HepG2 (cell line): ENCODE data around the gene FMO3. TPM values are rescaled to one million over a fixed set of nuclear protein-coding genes. Genes with fewer than 3 reads are reported as not detected.

Experiments
- ATAC-seq: fragments of 200-7000 bp; cut with Tn5 transposase; 3 replicates; pipeline ENCODE4 v1.9.1; 2020; ENCODE audit warnings: mild to moderate bottlenecking, moderate library complexity
- BruUV-seq: library from RNA; stranded (reverse); fragments of 400-500 nt; replicated peaks from 2 replicates; lab custom pipeline; 2021; lab: Mats Ljungman, UMichigan
- CTCF ChIA-PET: fragments of 300-600 bp; formaldehyde crosslinking; extraction: SDS; loops from one replicate; lab custom pipeline; 2021; ENCODE audit warnings: low total read pairs, inconsistent platforms, low intra/inter-chr PET ratio; lab: Yijun Ruan, JAX
- POLR2A ChIA-PET: fragments of 350-600 bp; sonication (Branson Sonifier 250); formaldehyde crosslinking; loops from one replicate; lab custom pipeline; 2020; ENCODE audit warnings: antibody characterized with exemption, inconsistent platforms; lab: Yijun Ruan, JAX
- DNase-seq: peaks from one replicate; pipeline ENCODE4 v3.0.0-alpha.2; 2015; ENCODE audit warnings: low spot score
- FAIRE-seq: peaks from 3 replicates; lab custom pipeline; 2011; peaks lifted over from hg19 to GRCh38; lab: Jason Lieb, UNC
- H2AFZ ChIP-seq: one replicate; pipeline ENCODE4 v1.6.1; 2011; ENCODE audit warnings: low read length, inconsistent platforms
- H3K27ac ChIP-seq: fragments of 300-600 bp; 3 replicates; pipeline ENCODE4 v1.8.0; 2011; ENCODE audit warnings: mixed run types, mild to moderate bottlenecking, mixed read lengths, low read length, inconsistent platforms; ENCODE audit not compliant: insufficient read depth; ENCODE audit errors: extremely low read length
- H3K27me3 ChIP-seq, 2 experiments: fragments of 200-600 bp in 1 of 2; 2 replicates in 1 of 2; 3 replicates in 1 of 2; pipeline versions ENCODE4 v1.6.0 to v1.8.0; 2011; ENCODE audit warnings: low read length in 2 of 2, mild to moderate bottlenecking in 2 of 2, moderate library complexity in 2 of 2, inconsistent platforms in 1 of 2; ENCODE audit not compliant: insufficient read depth in 2 of 2, control insufficient read depth in 1 of 2
- H3K36me3 ChIP-seq, 2 experiments: fragments of 200-600 bp in 1 of 2; replicated peaks in 1 of 2; 2 replicates in 1 of 2; 3 replicates in 1 of 2; pipeline versions ENCODE4 v1.5.1 to v1.8.0; 2011; ENCODE audit warnings: low read length in 2 of 2, inconsistent platforms in 1 of 2; ENCODE audit not compliant: insufficient read depth in 2 of 2, control insufficient read depth in 1 of 2
- H3K4me1 ChIP-seq: 2 replicates; pipeline ENCODE4 v1.5.1; 2012; ENCODE audit warnings: low read length, inconsistent platforms; ENCODE audit not compliant: insufficient read depth
- H3K4me2 ChIP-seq: 2 replicates; pipeline ENCODE4 v1.6.0; 2011; ENCODE audit warnings: low read depth, low read length, inconsistent platforms
- H3K4me3 ChIP-seq, 3 experiments: fragments of 200-600 bp in 1 of 3; sonication (generic), shearing (Covaris generic) in 1 of 3; replicated peaks in 1 of 3; 2 replicates each; pipeline ENCODE4 v1.5.1; 2011 to 2016; ENCODE audit warnings: low read length in 3 of 3, inconsistent platforms in 2 of 3, low read depth in 2 of 3, mild to moderate bottlenecking in 2 of 3, control low read depth in 1 of 3, mixed read lengths in 1 of 3; ENCODE audit not compliant: insufficient read depth in 1 of 3
- H3K79me2 ChIP-seq: one replicate; pipeline ENCODE4 v1.6.1; 2011; ENCODE audit warnings: low read length, inconsistent platforms; ENCODE audit not compliant: insufficient read depth
- H3K9ac ChIP-seq: 2 replicates; pipeline ENCODE4 v1.6.0; 2011; ENCODE audit warnings: mild to moderate bottlenecking, low read depth, low read length, inconsistent platforms; ENCODE audit not compliant: insufficient read depth
- H3K9me3 ChIP-seq: 2 replicates; pipeline ENCODE4 v1.5.1; 2012; ENCODE audit warnings: mild to moderate bottlenecking, low read length
- H4K20me1 ChIP-seq: 2 replicates; pipeline ENCODE4 v1.6.0; 2011; ENCODE audit warnings: inconsistent platforms, mild to moderate bottlenecking, low read length, moderate library complexity; ENCODE audit not compliant: insufficient read depth
- RCOR2 ChIP-seq: IDR thresholded peaks from 2 replicates; pipeline ENCODE4 v1.6.1; 2016; ENCODE audit warnings: missing biosample characterization, missing genetic modification reagents
- TAF1 ChIP-seq: sonication (generic); formaldehyde crosslinking; IDR thresholded peaks from 2 replicates; pipeline ENCODE4 v1.4.0; 2020; ENCODE audit warnings: missing genetic modification reagents
- ZFP36 ChIP-seq: fragments of 150-350 bp; IDR thresholded peaks from 2 replicates; pipeline ENCODE4 v1.6.1; 2018; ENCODE audit warnings: borderline replicate concordance, low read length, low read depth; ENCODE audit not compliant: partially characterized antibody
- WGBS: methylation state at CpG from one replicate; pipeline ENCODE4 v1.1.6; 2017; ENCODE audit warnings: low lambda C conversion rate; 5-methylcytosine and 5-hydroxymethylcytosine counted together
- in situ Hi-C: cut with HindIII; loops from 2 replicates; pipeline ENCODE4 v1.10.0; 2017; ENCODE audit warnings: low pct_unique_long_range_greater_than_20kb; ENCODE audit not compliant: extremely low pct_ligation_motif_present
- intact Hi-C: fragments of 100-400 bp; cut with micrococcal nuclease; formaldehyde crosslinking; loops from one replicate; pipeline ENCODE4 v1.10.0; 2022; ENCODE audit not compliant: unreplicated experiment
- polyA plus RNA-seq, 8 experiments: library from polyadenylated mRNA; depleted of rRNA in 3 of 8; stranded (reverse) in 7 of 8; unstranded in 1 of 8; fragments of >200 nt; fragmentation: Illumina TruSeq in 4 of 8; extraction: Trizol in 4 of 8; gene quantifications; 2 replicates each; pipeline versions ENCODE4 v1.2.1 to v1.2.3, GENCODE V29; 2011 to 2016; ENCODE audit warnings: low read depth in 4 of 8, missing spikeins in 1 of 8, mixed read lengths in 1 of 8; ENCODE audit not compliant: insufficient read depth in 1 of 8
- total RNA-seq, 5 experiments: library from RNA; depleted of rRNA; stranded (reverse); fragments of >200 nt; fragmentation: Illumina TruSeq; extraction: Trizol; gene quantifications; 2 replicates each; pipeline ENCODE4 v1.2.3, GENCODE V29; 2016; ENCODE audit warnings: low read depth in 1 of 5
- TF ChIP-seq, protein P1 (sequence below): sonication (generic); formaldehyde crosslinking; IDR thresholded peaks from 2 replicates; pipeline ENCODE4 v1.4.0; 2020; ENCODE audit warnings: missing genetic modification reagents
- TF ChIP-seq, protein P2 (sequence below): sonication (generic); formaldehyde crosslinking; IDR thresholded peaks from 2 replicates; pipeline ENCODE4 v1.4.0; 2020; ENCODE audit warnings: missing genetic modification reagents, mild to moderate bottlenecking, borderline replicate concordance

FMO3 gene
- total and polyA plus RNA-seq, 2 of the 13 experiments (the other 11 are each of a cell fraction or from before 2014, with no cell fraction given), result not detected

DNA sequence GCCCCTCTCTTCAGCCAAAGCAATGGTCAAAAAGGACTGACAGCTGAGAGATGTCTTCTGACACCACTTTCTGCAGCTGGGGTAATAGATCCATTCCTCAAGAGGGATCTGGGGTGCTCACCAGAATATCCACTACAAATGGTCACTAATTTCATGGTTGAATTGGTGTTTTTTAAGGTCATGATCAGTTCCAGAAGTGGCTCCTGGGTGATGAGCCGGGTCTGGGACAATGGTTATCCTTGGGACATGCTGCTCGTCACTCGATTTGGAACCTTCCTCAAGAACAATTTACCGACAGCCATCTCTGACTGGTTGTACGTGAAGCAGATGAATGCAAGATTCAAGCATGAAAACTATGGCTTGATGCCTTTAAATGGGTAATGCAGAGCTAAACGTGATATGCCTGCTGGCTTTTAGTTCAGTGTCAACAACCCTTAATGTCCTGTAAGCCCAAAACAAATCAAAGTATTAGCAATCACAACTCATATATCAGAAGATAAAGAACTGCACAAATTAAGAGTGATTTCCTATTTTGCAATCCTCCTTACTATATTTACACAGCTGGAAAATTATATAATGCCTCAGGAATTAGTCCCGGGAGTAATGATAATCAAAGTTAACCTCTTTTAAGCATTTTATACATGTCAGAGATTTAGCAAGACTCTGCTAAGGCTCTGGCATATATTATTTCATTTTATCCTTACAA is 20.1 kb downstream of the FMO3 start:
- FAIRE-seq (no peak), ATAC-seq (no peak), DNase-seq (no peak)
- no TSS peak for BruUV-seq
- Histone ChIP-seq H2AFZ (no peak overlapping the region), H3K27me3 (no peaks in the 10 kb centered on the region), H3K9ac (no peak overlapping the region), H3K79me2 (no peaks in the 10 kb centered on the region), H3K36me3 (no peaks in the 10 kb centered on the region), H3K27ac (no peak overlapping the region), H4K20me1 (no peaks in the 10 kb centered on the region), H3K4me3 (no peak overlapping the region), H3K4me2 (no peak overlapping the region), H3K9me3 (no peaks in the 10 kb centered on the region), H3K4me1 (no peaks in the 10 kb centered on the region)
- intact Hi-C loops, result no loop called here
- ChIA-PET CTCF (no interaction called here), POLR2A (no interaction called here)
- in situ Hi-C loops, result no loop called here
- TF ChIP-seq, protein P1, sequence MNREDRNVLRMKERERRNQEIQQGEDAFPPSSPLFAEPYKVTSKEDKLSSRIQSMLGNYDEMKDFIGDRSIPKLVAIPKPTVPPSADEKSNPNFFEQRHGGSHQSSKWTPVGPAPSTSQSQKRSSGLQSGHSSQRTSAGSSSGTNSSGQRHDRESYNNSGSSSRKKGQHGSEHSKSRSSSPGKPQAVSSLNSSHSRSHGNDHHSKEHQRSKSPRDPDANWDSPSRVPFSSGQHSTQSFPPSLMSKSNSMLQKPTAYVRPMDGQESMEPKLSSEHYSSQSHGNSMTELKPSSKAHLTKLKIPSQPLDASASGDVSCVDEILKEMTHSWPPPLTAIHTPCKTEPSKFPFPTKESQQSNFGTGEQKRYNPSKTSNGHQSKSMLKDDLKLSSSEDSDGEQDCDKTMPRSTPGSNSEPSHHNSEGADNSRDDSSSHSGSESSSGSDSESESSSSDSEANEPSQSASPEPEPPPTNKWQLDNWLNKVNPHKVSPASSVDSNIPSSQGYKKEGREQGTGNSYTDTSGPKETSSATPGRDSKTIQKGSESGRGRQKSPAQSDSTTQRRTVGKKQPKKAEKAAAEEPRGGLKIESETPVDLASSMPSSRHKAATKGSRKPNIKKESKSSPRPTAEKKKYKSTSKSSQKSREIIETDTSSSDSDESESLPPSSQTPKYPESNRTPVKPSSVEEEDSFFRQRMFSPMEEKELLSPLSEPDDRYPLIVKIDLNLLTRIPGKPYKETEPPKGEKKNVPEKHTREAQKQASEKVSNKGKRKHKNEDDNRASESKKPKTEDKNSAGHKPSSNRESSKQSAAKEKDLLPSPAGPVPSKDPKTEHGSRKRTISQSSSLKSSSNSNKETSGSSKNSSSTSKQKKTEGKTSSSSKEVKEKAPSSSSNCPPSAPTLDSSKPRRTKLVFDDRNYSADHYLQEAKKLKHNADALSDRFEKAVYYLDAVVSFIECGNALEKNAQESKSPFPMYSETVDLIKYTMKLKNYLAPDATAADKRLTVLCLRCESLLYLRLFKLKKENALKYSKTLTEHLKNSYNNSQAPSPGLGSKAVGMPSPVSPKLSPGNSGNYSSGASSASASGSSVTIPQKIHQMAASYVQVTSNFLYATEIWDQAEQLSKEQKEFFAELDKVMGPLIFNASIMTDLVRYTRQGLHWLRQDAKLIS (CRISPR knock-in tag), result no peak
- TF ChIP-seq, protein P2, sequence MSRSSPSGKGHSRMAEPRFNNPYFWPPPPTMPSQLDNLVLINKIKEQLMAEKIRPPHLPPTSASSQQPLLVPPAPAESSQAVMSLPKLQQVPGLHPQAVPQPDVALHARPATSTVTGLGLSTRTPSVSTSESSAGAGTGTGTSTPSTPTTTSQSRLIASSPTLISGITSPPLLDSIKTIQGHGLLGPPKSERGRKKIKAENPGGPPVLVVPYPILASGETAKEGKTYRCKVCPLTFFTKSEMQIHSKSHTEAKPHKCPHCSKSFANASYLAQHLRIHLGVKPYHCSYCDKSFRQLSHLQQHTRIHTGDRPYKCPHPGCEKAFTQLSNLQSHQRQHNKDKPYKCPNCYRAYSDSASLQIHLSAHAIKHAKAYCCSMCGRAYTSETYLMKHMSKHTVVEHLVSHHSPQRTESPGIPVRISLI (CRISPR knock-in tag), result no peak
- TF ChIP-seq TAF1 (CRISPR knock-in tag) (no peak), ZFP36 (no peak), RCOR2 (CRISPR knock-in tag) (no peak)
- WGBS, result 41% methylated on average over 7 of the region's 7 CpGs
